H9 (cell line): ENCODE data around the gene HAGHL. TPM values are rescaled to one million over a fixed set of nuclear protein-coding genes. Genes with fewer than 3 reads are reported as not detected.

Experiments used
- DNase-seq: peaks from one replicate; pipeline ENCODE4 v3.0.0-alpha.2; 2017
- H2AFZ ChIP-seq: one replicate; pipeline ENCODE4 v1.6.1; 2013; ENCODE audit warnings: mild to moderate bottlenecking, low read length, control low read depth, moderate library complexity
- H2AK5ac ChIP-seq: 2 replicates; pipeline ENCODE4 v1.6.1; 2013; ENCODE audit warnings: low read length, control low read depth, mixed read lengths; ENCODE audit not compliant: insufficient read length
- H2BK120ac ChIP-seq: one replicate; pipeline ENCODE4 v1.6.1; 2013; ENCODE audit warnings: low read depth, mild to moderate bottlenecking, low read length, control low read depth, inconsistent platforms; ENCODE audit not compliant: poor library complexity, severe bottlenecking
- H2BK12ac ChIP-seq: 2 replicates; pipeline ENCODE4 v1.6.1; 2013; ENCODE audit warnings: low read length, control low read depth, mixed read lengths, low read depth; ENCODE audit not compliant: insufficient read length
- H2BK15ac ChIP-seq: 2 replicates; pipeline ENCODE4 v1.6.1; 2013; ENCODE audit warnings: low read depth, low read length, control low read depth
- H2BK20ac ChIP-seq: one replicate; pipeline ENCODE4 v1.6.1; 2013; ENCODE audit warnings: low read depth, mild to moderate bottlenecking, low read length, control low read depth, inconsistent platforms; ENCODE audit not compliant: poor library complexity, severe bottlenecking
- H2BK5ac ChIP-seq: 2 replicates; pipeline ENCODE4 v1.6.1; 2013; ENCODE audit warnings: low read length, control low read depth, mixed read lengths; ENCODE audit not compliant: insufficient read length
- H3K14ac ChIP-seq: 2 replicates; pipeline ENCODE4 v1.6.1; 2013; ENCODE audit warnings: low read length, control low read depth; ENCODE audit not compliant: insufficient read depth
- H3K18ac ChIP-seq: 2 replicates; pipeline ENCODE4 v1.6.1; 2013; ENCODE audit warnings: low read depth, mild to moderate bottlenecking, mixed read lengths, low read length, control low read depth; ENCODE audit not compliant: insufficient read length
- H3K23ac ChIP-seq: 2 replicates; pipeline ENCODE4 v1.6.1; 2013; ENCODE audit warnings: low read length, control low read depth, mixed read lengths, low read depth; ENCODE audit not compliant: insufficient read length
- H3K23me2 ChIP-seq: 2 replicates; pipeline ENCODE4 v1.6.1; 2013; ENCODE audit warnings: low read depth, mild to moderate bottlenecking, mixed read lengths, low read length, control low read depth; ENCODE audit not compliant: insufficient read length, poor library complexity, severe bottlenecking
- H3K27ac ChIP-seq: 2 replicates; pipeline ENCODE4 v1.5.1; 2013; ENCODE audit warnings: low read length, control low read depth, mixed read lengths, low read depth; ENCODE audit not compliant: insufficient read length
- H3K27me3 ChIP-seq: 2 replicates; pipeline ENCODE4 v1.6.1; 2013; ENCODE audit warnings: low read length, control low read depth, inconsistent platforms; ENCODE audit not compliant: insufficient read depth
- H3K4ac ChIP-seq: 2 replicates; pipeline ENCODE4 v1.6.1; 2013; ENCODE audit warnings: low read depth, mild to moderate bottlenecking, control low read depth, inconsistent platforms, low read length, moderate library complexity
- H3K4me1 ChIP-seq: 2 replicates; pipeline ENCODE4 v1.6.1; 2013; ENCODE audit warnings: low read length, control low read depth, inconsistent platforms; ENCODE audit not compliant: insufficient read depth
- H3K4me2 ChIP-seq: 2 replicates; pipeline ENCODE4 v1.6.1; 2013; ENCODE audit warnings: low read length, control low read depth, mixed read lengths; ENCODE audit not compliant: insufficient read length, insufficient read depth
- H3K56ac ChIP-seq: 2 replicates; pipeline ENCODE4 v1.6.1; 2013; ENCODE audit warnings: low read depth, mild to moderate bottlenecking, mixed read lengths, low read length, control low read depth; ENCODE audit not compliant: insufficient read length
- H3K79me1 ChIP-seq: 2 replicates; pipeline ENCODE4 v1.6.1; 2013; ENCODE audit warnings: low read depth, mild to moderate bottlenecking, moderate library complexity, low read length, control low read depth, inconsistent platforms; ENCODE audit not compliant: insufficient read depth, poor library complexity, severe bottlenecking
- H3K79me2 ChIP-seq: 2 replicates; pipeline ENCODE4 v1.6.1; 2013; ENCODE audit warnings: low read length, control low read depth, inconsistent platforms; ENCODE audit not compliant: insufficient read depth
- H3K9ac ChIP-seq: 2 replicates; pipeline ENCODE4 v1.6.1; 2013; ENCODE audit warnings: low read length, control low read depth, mixed read lengths; ENCODE audit not compliant: insufficient read length; ENCODE audit errors: extremely low read depth
- H3K9me3 ChIP-seq: one replicate; pipeline ENCODE4 v1.6.1; 2013; ENCODE audit warnings: low read depth, low read length, inconsistent platforms; ENCODE audit not compliant: control insufficient read depth
- H3T11ph ChIP-seq: one replicate; pipeline ENCODE4 v1.6.1; 2013; ENCODE audit warnings: mild to moderate bottlenecking, low read length, control low read depth, inconsistent platforms
- H4K20me1 ChIP-seq: one replicate; pipeline ENCODE4 v1.6.1; 2013; ENCODE audit not compliant: control insufficient read depth, insufficient read length, insufficient read depth
- H4K5ac ChIP-seq: 2 replicates; pipeline ENCODE4 v1.6.1; 2013; ENCODE audit warnings: low read depth, mild to moderate bottlenecking, mixed read lengths, low read length, control low read depth; ENCODE audit not compliant: insufficient read length
- H4K8ac ChIP-seq: replicated peaks from 2 replicates; pipeline ENCODE4 v1.6.1; 2013; ENCODE audit warnings: low read length, control low read depth, mixed read lengths, low read depth; ENCODE audit not compliant: insufficient read length
- H4K91ac ChIP-seq: 2 replicates; pipeline ENCODE4 v1.6.1; 2013; ENCODE audit warnings: low read depth, mild to moderate bottlenecking, moderate library complexity, mixed read lengths, low read length, control low read depth; ENCODE audit not compliant: insufficient read length
- H3K27ac Mint-ChIP-seq, 3 experiments: 2 replicates in 2 of 3; 3 replicates in 1 of 3; pipeline ENCODE4 v1.8.0; 2020 to 2021; ENCODE audit warnings: mixed read lengths in 3 of 3, mild to moderate bottlenecking in 1 of 3, moderate library complexity in 1 of 3
- H3K27me3 Mint-ChIP-seq: 2 replicates; pipeline ENCODE4 v1.8.0; 2021; ENCODE audit warnings: low read depth, mild to moderate bottlenecking, moderate library complexity, mixed read lengths
- H3K36me3 Mint-ChIP-seq, 3 experiments: 2 replicates in 2 of 3; 3 replicates in 1 of 3; pipeline ENCODE4 v1.8.0; 2020 to 2021; ENCODE audit warnings: low read depth in 3 of 3, mixed read lengths in 3 of 3; ENCODE audit not compliant: insufficient read depth in 1 of 3
- H3K4me1 Mint-ChIP-seq, 2 experiments: 2 replicates each; pipeline ENCODE4 v1.8.0; 2020; ENCODE audit warnings: mixed read lengths in 2 of 2
- H3K4me3 Mint-ChIP-seq, 2 experiments: 2 replicates in 1 of 2; 3 replicates in 1 of 2; pipeline ENCODE4 v1.8.0; 2020 to 2021; ENCODE audit warnings: mild to moderate bottlenecking in 2 of 2, mixed read lengths in 2 of 2, moderate library complexity in 1 of 2
- H3K9me3 Mint-ChIP-seq, 2 experiments: 2 replicates in 1 of 2; 3 replicates in 1 of 2; pipeline ENCODE4 v1.8.0; 2020; ENCODE audit warnings: mild to moderate bottlenecking in 2 of 2, mixed read lengths in 2 of 2, moderate library complexity in 1 of 2
- WGBS: extraction: QIAGEN DNeasy Blood & Tissue Kit; methylation state at CpG from one replicate; pipeline ENCODE4 v1.1.7; 2013; ENCODE audit warnings: missing lambda C conversion rate, low lambda C conversion rate, mixed read lengths; ENCODE audit not compliant: insufficient read length; ENCODE audit errors: extremely low coverage; 5-methylcytosine and 5-hydroxymethylcytosine counted together
- total RNA-seq: library from RNA; stranded (reverse); gene quantifications from 2 replicates; pipeline ENCODE4 v1.2.1, GENCODE V29; 2021
- TF ChIP-seq, protein P1 (sequence below): fragments of 200-600 bp; sonication (generic); conservative IDR thresholded peaks from 3 replicates; pipeline ENCODE4 v1.8.0; 2021; ENCODE audit warnings: antibody characterized with exemption, mild to moderate bottlenecking

HAGHL gene
- total RNA-seq, 1 experiment from 2014 or later = 25.2 TPM

- H4K20me1 ChIP-seq = no peaks in the 10 kb centered on the region
- no peak overlapping the region for H2BK15ac ChIP-seq
- no peaks in the 10 kb centered on the region for H3K9me3 ChIP-seq
- no peak overlapping the region for H3K4me3 Mint-ChIP-seq
- H3K27ac ChIP-seq = no peak overlapping the region
- peaks cover 0 to 5% (median 3%) of the 10 kb centered on the region in 3 experiments; a peak in 1 of 7 replicates for H3K36me3 Mint-ChIP-seq
- H4K8ac ChIP-seq = no peak overlapping the region
- no CpG with 5 or more reads among the region's 29 CpGs for WGBS
- H2BK12ac ChIP-seq = no peak overlapping the region
- DNase-seq = no peak
- H2BK20ac ChIP-seq = no peak overlapping the region
- no peak overlapping the region for H3K27ac Mint-ChIP-seq
- no peaks in the 10 kb centered on the region for H3K27me3 ChIP-seq
- no peak overlapping the region for H4K91ac ChIP-seq
- no peak overlapping the region for H3K9ac ChIP-seq
- no peak overlapping the region for H4K5ac ChIP-seq
- no peak overlapping the region for H3K4ac ChIP-seq
- no peak overlapping the region for H2AFZ ChIP-seq
- TF ChIP-seq, protein P1, sequence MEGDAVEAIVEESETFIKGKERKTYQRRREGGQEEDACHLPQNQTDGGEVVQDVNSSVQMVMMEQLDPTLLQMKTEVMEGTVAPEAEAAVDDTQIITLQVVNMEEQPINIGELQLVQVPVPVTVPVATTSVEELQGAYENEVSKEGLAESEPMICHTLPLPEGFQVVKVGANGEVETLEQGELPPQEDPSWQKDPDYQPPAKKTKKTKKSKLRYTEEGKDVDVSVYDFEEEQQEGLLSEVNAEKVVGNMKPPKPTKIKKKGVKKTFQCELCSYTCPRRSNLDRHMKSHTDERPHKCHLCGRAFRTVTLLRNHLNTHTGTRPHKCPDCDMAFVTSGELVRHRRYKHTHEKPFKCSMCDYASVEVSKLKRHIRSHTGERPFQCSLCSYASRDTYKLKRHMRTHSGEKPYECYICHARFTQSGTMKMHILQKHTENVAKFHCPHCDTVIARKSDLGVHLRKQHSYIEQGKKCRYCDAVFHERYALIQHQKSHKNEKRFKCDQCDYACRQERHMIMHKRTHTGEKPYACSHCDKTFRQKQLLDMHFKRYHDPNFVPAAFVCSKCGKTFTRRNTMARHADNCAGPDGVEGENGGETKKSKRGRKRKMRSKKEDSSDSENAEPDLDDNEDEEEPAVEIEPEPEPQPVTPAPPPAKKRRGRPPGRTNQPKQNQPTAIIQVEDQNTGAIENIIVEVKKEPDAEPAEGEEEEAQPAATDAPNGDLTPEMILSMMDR = no peak
- H2AK5ac ChIP-seq = no peak overlapping the region
- no peak overlapping the region; the same call in 1 of the 2 replicates for H3K14ac ChIP-seq
- no peak overlapping the region for H3K4me2 ChIP-seq
- H3T11ph ChIP-seq = no peak overlapping the region
- H3K23ac ChIP-seq = no peak overlapping the region
- no peaks in the 10 kb centered on the region for H3K4me1 ChIP-seq
- no peak overlapping the region for H2BK5ac ChIP-seq
- peaks cover 13% of the 10 kb centered on the region for H3K23me2 ChIP-seq
- no peak overlapping the region for H3K18ac ChIP-seq
- no peaks in the 10 kb centered on the region for H3K79me2 ChIP-seq
- no peaks in the 10 kb centered on the region for H3K9me3 Mint-ChIP-seq
- peaks cover 5 to 10% of the 10 kb centered on the region in 2 experiments for H3K4me1 Mint-ChIP-seq
- peaks cover 14% of the 10 kb centered on the region for H3K27me3 Mint-ChIP-seq
- H3K56ac ChIP-seq = no peak overlapping the region
- H2BK120ac ChIP-seq = no peak overlapping the region
- no peaks in the 10 kb centered on the region for H3K79me1 ChIP-seq
Observed at GRCh38 chr16:724188-725040, 2.5 kb upstream of the HAGHL start.
